OCI-M1 (cell line): ENCODE measurements around the gene OR4C45.
"Not testable (repeated sequence)": the region's sequence is repeated elsewhere in the genome, so short reads cannot be mapped to it uniquely, and the experiment has no call there.

Experiments
- DNase-seq: peaks from one replicate; lab custom pipeline; 2025; lab: John Stamatoyannopoulos, UW

OR4C45 gene

DNA sequence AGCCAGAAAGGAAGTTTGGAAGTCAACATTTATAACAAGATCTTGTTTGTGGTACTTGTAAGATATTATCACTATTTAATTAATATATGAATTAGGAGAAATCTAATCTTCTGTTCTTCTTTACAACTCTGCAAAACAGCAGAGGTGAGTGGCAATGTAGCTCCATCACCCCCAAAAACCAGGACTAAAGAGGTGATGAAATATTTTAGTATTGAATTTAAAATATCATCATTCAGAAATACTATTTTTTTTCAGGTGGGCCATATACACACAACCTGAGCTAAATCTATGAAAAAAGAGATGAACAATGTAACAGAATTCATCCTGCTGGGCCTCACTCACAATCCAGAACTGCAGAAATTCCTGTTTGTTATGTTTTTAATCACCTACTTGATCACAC lies at the start of gene OR4C45:
TSS of gene OR4C45 (plus strand) at position 301 of the 400 bp plus-strand sequence.
- DNase-seq = no peak

DNA sequence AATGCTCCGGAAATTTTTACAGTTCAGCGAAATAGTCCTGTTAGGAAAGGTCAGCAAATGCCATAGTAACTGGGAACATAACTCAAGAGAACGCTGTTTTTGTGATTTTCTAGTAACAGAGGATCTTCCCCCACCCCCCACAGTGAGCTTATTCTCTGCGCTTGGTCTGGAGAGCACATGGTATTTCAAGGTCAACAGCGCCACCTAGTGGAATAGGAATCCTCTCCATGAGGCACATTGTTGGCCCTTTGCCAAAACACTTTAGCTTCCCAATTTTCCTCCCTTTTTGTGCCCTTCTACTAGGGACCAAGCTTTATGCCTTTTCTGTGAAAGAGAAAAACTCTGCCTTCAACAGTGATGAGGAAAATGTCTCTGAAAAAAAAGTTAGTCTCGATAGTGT lies 37.1 kb upstream of the OR4C45 start:
- DNase-seq = peak; percentile 80

DNA sequence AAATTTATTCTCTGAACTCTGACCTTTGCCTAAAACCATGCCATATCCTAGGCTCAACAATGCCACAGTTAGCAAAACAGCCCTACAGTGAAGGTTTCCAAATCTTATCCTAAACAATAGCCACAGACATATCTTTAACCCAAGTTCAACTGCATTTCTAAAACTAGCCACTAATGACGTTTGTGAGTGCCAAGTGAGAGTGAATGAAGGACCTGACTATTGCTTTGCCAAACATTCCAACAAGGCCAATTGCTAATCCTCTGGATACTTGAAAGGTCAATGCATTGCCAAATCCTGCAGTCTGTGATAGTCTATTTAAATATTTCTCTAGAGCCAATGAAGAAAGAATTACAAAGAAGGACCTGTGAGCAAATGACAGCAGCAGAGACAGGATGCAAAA lies 2.5 kb upstream of the OR4C45 start:
- no peak for DNase-seq

DNA sequence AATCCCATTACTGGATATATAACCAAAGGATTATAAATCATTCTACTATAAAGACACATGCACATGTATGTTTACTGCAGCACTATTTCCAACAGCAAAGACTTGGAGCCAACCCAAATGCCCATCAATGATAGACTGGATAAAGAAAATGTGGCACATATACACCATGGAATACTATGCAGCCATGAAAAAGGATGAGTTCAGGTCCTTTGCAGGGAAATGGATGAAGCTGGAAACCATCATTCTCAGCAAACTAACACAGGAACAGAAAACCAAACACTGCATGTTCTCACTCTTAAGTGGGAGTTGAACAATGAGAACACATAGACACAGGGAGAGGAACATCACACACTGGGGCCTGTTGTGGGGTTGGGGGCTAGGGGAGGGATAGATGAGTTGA lies 3.6 kb downstream of the OR4C45 start:
- not testable (repeated sequence) for DNase-seq

DNA sequence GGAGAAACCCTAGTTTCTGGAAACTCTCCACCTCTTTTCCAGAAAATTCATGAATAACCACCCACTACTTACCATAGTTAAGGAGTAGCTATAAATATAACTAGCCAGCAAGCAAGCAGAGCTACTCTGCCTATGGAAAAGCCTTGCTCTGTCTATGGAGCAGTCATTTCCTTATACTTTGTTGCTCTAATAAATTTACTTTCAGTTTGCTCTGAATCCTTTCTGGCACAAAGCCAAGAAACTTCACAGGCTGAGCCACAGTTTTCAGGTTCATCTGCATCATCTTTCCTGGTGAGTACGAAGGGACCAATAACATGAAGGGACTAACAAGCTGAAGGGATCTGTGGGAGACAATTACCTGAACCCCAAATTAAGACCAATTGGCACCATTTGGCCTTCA lies 4.6 kb downstream of the OR4C45 start:
- peak; percentile 3 for DNase-seq

DNA sequence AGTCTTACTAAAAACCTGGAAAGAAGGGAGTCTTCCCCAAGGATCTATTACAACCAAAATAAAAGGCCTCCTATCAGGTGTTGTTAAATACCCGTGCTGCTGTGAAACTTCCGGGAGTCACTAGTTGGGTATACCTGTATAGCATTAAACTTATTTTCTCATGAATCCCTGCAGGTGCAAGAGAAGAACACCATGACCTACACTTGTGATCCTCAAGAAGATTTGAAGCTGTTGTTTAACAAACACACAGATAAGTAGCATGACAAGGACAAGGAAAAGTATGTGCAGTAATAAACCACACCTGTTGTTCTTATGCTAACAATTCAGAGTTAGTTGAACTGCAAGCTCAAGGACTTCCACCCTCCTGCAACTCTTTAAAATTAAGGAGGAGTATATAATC lies 12.0 kb downstream of the OR4C45 start:
- DNase-seq = no peak

DNA sequence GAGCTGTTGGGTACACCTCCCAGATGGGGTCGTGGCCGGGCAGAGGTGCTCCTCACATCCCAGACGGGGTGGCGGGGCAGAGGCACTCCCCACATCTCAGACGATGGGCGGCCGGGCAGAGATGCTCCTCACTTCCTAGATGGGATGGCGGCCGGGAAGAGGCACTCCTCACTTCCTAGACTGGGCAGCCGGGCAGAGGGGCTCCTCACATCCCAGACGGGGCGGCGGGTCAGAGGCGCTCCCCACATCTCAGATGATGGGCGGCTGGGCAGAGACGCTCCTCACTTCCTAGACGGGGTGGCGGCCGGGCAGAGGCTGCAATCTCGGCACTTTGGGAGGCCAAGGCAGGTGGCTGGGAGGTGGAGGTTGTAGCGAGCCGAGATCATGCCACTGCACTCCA lies 30.4 kb downstream of the OR4C45 start:
- not testable (repeated sequence) for DNase-seq

DNA sequence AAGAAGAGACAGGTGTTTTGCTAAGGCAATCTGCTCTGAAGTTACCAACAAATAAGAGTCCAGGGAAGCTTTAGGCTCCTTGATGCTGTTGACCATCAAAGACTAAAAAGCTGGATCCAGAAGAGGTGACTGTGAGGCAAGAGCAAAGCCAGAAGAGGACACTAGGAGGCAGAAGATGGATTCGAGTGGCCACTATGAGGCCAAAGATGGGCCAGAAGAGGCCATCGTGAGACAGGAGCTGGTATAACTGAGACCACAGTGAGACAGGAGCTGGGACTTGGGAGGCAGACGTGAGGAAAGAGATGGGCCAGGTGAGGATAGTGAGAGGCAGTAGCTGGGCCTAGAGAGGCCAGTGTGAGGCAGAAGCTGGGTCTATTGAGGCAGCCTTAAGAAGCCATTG lies 37.7 kb downstream of the OR4C45 start:
- no peak for DNase-seq

DNA sequence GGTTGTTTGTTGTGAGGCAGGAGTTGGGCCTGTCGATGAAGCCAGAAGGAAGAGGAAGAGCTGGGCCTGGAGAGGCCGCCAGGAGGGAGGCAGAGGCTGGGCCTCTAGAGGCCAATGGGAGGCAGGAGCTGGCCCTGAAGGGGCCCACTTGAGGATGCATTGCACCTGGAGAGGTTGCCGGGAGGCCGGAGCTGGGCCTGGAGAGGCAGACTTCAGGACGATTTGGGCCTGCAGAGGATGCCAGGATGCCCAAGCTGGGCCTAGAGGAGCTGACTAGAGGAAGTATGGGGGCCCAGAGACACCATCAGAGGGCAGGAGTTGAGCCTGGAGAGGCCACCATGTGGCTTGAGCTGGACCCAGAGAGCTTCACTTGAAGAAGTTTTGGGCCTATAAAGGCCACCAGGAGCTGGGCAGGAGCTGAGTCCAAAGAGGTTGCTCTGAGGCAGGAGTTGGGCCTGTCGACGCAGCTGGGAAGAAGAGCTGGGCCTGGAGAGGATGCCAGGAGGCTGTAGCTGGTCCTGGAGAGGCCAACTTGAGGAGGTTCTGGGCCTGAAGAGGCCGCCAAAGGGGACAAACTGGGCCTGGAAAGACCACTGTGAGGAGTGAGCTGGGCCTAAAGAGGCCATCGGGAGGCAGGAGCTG lies 39.0 kb downstream of the OR4C45 start:
- DNase-seq = no peak

DNA sequence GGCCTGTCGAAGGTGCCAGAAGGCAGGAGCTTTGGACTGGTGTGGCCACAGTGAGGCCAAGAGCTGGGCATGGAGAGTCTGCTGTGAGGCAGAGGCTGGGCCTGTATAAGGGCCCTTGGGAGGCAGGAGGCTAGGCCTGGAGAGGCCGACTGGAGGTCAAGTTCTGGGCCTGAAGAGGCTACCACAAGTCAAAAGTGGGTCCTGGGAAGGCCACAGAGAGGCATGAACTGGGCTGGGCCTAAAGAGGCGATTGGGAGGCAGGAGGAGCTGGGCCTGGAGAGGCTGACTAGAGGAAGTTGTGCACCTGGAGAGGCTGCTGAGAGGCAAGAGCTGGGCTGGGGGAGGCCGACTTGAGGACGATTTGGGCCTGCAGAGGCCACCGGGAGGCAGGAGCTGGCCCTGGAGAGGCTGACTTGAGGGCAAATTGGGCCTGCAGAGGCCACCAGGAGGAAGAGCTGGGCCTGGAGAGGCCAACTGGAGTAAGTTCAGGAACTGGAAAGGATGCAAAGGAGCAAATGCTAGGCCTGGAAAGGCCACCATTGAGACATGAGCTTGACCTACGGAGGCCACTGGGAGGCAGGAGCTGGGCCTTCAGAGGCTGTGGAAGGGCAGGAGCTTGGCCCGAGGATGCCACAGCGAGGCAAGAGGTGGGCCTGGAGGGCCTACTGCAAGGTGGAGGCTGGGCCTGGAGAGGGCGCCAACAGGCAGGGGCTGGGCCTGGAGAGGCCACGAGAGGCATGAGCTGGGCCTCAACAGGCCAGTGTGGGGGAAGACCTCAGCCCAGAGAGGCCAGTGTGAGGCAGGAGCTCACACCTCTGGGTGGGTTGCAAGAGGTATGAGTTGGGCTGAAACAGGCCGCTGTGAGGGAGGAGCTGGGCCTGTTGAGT lies 39.8 kb downstream of the OR4C45 start:
- DNase-seq = no peak

DNA sequence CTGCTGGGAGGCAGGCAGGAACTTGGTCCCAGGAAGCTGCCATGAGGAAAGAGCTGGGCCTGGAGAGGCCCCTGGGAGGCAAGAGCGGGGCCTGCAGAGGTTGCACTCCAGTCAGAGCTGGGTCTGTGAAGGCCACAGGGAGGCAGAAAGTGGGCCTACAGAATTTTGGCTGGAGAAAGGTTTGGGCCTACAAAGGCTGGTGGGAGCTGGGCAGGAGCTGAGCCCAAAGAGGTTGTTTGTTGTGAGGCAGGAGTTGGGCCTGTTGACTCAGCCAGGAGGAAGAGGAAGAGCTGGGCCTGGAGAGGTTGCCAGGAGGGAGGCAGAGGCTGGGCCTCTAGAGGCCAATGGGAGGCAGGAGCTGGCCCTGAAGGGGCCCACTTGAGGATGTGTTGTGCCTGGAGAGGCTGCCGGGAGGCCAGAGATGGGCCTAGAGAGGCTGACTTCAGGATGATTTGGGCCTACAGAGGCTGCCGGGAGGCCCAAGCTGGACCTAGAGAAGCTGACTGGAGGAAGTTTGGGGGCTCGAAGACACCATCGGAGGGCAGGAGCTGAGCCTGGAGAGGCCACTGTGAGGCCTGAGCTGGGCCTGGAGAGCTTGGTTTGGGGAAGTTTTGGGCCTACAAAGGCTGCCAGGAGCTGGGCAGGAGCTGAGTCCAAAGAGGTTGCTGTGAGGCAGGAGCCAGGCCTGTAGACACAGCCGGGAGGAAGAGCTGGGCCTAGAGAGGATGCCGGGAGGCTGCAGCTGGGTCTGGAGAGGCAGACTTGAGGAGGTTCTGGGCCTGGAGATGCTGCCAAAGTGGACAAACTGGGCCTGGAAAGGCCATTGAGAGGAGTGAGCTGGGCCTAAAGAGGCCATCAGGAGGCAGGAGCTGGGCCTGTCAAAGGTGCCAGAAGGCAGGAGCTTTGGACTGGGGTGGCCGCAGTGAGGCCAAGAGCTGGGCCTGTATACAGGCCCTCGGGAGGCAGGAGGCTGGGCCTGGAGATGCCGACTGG lies 40.7 kb downstream of the OR4C45 start:
- DNase-seq = no peak

DNA sequence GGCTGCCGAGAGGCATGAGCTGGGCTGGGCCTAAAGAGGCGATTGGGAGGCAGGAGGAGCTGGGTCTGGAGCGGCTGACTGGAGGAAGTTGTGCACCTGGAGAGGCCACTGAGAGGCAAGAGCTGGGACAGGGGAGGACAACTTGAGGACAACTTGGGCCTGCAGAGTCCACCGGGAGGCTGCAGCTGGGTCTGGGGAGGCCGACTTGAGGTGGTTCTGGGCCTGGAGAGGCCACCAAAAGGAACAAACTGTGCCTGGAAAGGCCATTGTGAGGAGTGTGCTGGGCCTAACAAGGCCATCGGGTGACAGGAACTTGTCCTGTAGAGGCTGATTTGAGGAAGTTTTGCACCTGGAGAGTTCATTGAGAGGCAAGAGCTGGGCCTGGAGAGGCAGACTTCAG lies 41.5 kb downstream of the OR4C45 start:
- no peak for DNase-seq

DNA sequence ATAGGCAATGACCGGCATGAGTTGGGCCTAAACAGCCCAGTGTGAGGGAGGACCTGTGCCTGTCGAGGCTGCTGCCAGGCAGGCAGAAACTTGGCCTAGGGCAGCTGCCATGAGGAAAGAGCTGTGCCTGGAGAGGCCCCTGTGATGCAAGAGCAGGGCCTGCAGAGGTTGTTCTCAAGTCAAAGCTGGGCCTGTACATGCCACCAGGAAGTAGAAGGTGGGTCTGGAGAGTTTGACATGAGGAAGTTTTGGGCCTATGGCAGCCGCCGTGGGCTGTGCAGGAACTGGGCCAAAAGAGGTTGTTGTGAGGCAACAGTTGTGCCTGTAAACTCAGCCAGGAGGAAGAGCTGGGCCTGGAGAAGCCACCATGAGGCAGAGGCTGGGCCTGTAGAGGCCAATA lies 43.2 kb downstream of the OR4C45 start:
- no peak for DNase-seq

DNA sequence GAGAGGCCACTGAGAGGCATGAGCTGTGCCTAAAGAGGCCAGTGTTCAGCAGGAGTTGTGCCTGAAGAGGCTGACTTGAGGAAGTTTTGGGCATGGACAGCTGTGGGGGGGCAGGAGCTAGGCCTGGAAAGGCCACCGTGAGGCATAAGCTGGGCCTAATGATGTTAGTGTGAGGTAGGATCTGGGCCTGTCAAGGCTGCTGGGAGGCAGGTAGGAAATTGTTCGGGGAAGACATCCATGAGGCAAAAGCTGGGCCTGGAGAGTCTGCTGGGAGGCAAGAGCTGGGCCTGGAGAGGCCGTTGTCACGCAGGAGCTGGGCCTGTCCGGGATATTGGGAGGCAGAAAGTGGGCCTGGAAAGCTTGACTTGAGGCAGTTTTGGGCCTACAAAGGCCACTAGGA lies 44.9 kb downstream of the OR4C45 start:
- no peak for DNase-seq

DNA sequence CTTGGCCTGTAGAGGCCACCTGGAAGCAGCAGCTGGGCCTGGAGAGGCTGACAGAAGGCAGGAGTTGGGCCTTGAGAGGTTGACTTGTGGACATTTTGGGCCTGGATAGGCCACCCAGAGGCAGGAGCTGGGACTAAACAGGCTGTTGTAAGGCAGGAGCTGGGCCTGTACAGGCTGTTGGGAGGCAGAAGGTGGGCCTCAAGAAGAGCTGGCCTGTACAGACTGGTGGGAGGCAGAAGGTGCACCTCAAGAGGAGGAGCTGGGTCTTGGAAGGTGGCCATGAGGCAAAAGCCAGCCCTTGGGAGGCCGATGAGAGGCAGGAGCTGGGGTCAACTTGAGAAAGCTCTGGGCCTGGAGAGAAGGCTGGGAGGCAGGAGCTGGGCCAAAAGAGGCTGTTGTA lies 45.3 kb downstream of the OR4C45 start:
- no peak for DNase-seq

DNA sequence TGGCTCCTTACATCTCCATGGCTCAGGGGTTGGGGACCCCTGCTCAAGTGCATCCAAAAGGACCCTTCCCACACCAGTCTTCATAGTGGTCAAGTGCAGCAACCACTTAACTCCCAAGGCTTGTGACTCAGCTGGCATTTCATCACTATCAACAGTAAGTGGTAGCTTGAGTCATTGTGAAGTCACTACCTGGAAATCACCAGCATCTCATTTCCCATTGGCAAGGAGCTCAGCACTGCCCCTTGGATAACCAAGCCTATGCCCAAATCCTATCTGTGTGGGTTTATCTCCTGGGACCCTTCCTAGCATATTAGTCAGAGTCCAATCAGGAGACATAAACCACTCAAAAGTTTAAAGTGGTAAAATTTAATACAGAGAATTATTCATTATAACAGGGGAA lies 46.3 kb downstream of the OR4C45 start:
- DNase-seq = not testable (repeated sequence)

DNA sequence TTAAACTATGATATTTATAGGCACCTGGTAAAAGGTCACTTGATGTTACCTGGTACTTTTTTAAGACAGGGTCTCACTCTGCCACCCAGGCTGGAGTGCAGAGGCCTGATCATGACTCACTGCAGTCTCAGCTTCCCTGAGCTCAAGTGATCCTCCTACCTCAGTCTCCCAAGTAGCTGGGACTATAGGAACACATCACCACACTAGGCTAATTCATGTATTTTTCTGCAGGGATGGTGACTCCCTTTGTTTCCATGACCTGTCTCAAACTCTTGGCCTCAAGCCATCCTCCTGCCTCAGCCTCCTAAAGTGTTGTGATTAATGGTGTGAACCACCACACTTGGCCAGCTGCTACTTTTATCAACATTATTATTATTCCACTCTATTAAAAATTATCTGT lies 47.6 kb downstream of the OR4C45 start:
- no peak for DNase-seq
